Transverse colon (tissue), 4 donors: ENCODE data around the gene BLVRB.

Experiments
- POLR2AphosphoS5 ChIP-seq, 3 donors: sonication (generic); formaldehyde crosslinking; IDR thresholded peaks; one replicate each; pipeline ENCODE4 v1.6.1; 2016; ENCODE audit warnings: antibody characterized with exemption in 3 of 3
- TF ChIP-seq, protein P1 (sequence below), 5 experiments: fragments of 200-600 bp in 3 of 5; fragments of 450-650 bp in 2 of 5; sonication (generic) in 3 of 5; IDR thresholded peaks; 1 replicate in 2 of 5; 2 replicates in 3 of 5; pipeline ENCODE4 v1.5.1; 2016 to 2017; ENCODE audit warnings: antibody characterized with exemption in 5 of 5, inconsistent platforms in 3 of 5, mild to moderate bottlenecking in 2 of 5, moderate library complexity in 1 of 5

DNA sequence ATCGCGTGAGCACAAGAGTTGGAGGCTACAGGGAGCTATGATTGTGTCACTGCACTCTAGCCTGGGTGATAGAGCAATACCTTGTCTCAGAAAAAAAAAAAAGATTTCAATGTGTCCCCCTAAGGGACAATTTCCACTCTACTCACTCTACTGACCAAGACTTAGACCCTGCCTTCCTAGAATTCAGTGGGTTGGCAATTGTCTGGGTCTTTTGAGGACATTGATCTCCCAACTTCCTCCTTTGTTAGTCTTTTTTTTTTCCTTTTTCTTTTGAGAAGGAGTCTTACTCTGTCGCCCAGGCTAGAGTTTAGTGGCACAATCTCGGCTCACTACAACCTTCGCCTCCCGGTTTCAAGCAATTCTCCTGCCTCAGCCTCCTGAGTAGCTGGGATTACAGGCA is 3.5 kb upstream of the BLVRB start:
- TF ChIP-seq, protein P1, sequence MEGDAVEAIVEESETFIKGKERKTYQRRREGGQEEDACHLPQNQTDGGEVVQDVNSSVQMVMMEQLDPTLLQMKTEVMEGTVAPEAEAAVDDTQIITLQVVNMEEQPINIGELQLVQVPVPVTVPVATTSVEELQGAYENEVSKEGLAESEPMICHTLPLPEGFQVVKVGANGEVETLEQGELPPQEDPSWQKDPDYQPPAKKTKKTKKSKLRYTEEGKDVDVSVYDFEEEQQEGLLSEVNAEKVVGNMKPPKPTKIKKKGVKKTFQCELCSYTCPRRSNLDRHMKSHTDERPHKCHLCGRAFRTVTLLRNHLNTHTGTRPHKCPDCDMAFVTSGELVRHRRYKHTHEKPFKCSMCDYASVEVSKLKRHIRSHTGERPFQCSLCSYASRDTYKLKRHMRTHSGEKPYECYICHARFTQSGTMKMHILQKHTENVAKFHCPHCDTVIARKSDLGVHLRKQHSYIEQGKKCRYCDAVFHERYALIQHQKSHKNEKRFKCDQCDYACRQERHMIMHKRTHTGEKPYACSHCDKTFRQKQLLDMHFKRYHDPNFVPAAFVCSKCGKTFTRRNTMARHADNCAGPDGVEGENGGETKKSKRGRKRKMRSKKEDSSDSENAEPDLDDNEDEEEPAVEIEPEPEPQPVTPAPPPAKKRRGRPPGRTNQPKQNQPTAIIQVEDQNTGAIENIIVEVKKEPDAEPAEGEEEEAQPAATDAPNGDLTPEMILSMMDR (IDR thresholded peaks at IDR 0.05): no peak
- no peak for TF ChIP-seq POLR2AphosphoS5 (IDR thresholded peaks at IDR 0.05)
